Naive thymus-derived CD4-positive, alpha-beta T cell (primary cell): ENCODE results near the gene MED12L. TPM values are rescaled to one million over a fixed set of nuclear protein-coding genes. Genes with fewer than 3 reads are reported as not detected.

Experiments
- ATAC-seq: fragments of 150-1000 bp; cut with Tn5 transposase; 2 replicates; pipeline ENCODE4 v1.10.0; 2021; ENCODE audit warnings: mild to moderate bottlenecking, moderate library complexity
- CTCF ChIA-PET: fragments of 350-600 bp; sonication (Branson Sonifier 250); formaldehyde crosslinking; loops from one replicate; lab custom pipeline; 2021; ENCODE audit warnings: antibody characterized with exemption; lab: Charles Lee
- POLR2A ChIA-PET: fragments of 350-600 bp; sonication (Branson Sonifier 250); formaldehyde crosslinking; loops from one replicate; lab custom pipeline; 2021; ENCODE audit warnings: antibody characterized with exemption, inconsistent platforms; lab: Charles Lee
- DNase-seq, 9 donors: peaks; one replicate each; pipeline versions ENCODE4 v3.0.0 to v3.0.0-alpha.2; 2020 to 2022; ENCODE audit warnings: mixed read lengths in 1 of 9
- H3K27ac ChIP-seq: one replicate; pipeline ENCODE4 v1.7.0; 2013; ENCODE audit warnings: mild to moderate bottlenecking, low read depth, low read length, moderate library complexity
- H3K27me3 ChIP-seq, 2 donors: one replicate each; pipeline ENCODE4 v1.7.0; 2013; ENCODE audit warnings: low read length in 2 of 2, mild to moderate bottlenecking in 2 of 2, moderate library complexity in 2 of 2; ENCODE audit not compliant: control insufficient read depth in 2 of 2, insufficient read depth in 2 of 2
- H3K36me3 ChIP-seq, 3 experiments: 1 replicate in 2 of 3; 2 replicates in 1 of 3; pipeline ENCODE4 v1.7.0; 2013; ENCODE audit warnings: low read length in 3 of 3, mild to moderate bottlenecking in 3 of 3, moderate library complexity in 1 of 3; ENCODE audit not compliant: insufficient read depth in 3 of 3, control insufficient read depth in 2 of 3
- H3K4me1 ChIP-seq, 2 donors: one replicate each; pipeline ENCODE4 v1.7.0; 2013; ENCODE audit warnings: low read length in 2 of 2, mild to moderate bottlenecking in 2 of 2, moderate library complexity in 1 of 2; ENCODE audit not compliant: control insufficient read depth in 2 of 2, insufficient read depth in 2 of 2
- H3K4me3 ChIP-seq: 2 replicates; pipeline ENCODE4 v1.7.0; 2013; ENCODE audit warnings: mild to moderate bottlenecking, low read length
- H3K9me3 ChIP-seq, 3 experiments: 1 replicate in 2 of 3; 2 replicates in 1 of 3; pipeline ENCODE4 v1.7.0; 2013; ENCODE audit warnings: low read length in 3 of 3; ENCODE audit not compliant: control insufficient read depth in 2 of 3
- H3K27ac Mint-ChIP-seq, 9 donors: one replicate each; pipeline ENCODE4 v1.8.0; 2020 to 2022; ENCODE audit warnings: mixed read lengths in 9 of 9, mild to moderate bottlenecking in 8 of 9, moderate library complexity in 5 of 9, inconsistent platforms in 2 of 9
- H3K27me3 Mint-ChIP-seq, 5 donors: one replicate each; pipeline ENCODE4 v1.8.0; 2021 to 2022; ENCODE audit warnings: mixed read lengths in 5 of 5, mild to moderate bottlenecking in 1 of 5
- H3K36me3 Mint-ChIP-seq, 5 donors: one replicate each; pipeline ENCODE4 v1.8.0; 2020 to 2022; ENCODE audit warnings: mixed read lengths in 5 of 5, mild to moderate bottlenecking in 3 of 5, inconsistent platforms in 1 of 5
- H3K4me1 Mint-ChIP-seq, 7 donors: one replicate each; pipeline ENCODE4 v1.8.0; 2020 to 2022; ENCODE audit warnings: mixed read lengths in 7 of 7, mild to moderate bottlenecking in 3 of 7, inconsistent platforms in 1 of 7
- H3K4me3 Mint-ChIP-seq, 10 donors: one replicate each; pipeline ENCODE4 v1.8.0; 2020 to 2022; ENCODE audit warnings: mild to moderate bottlenecking in 10 of 10, mixed read lengths in 10 of 10, moderate library complexity in 6 of 10, inconsistent platforms in 2 of 10
- H3K9me3 Mint-ChIP-seq, 11 donors: one replicate each; pipeline ENCODE4 v1.8.0; 2020 to 2022; ENCODE audit warnings: mixed read lengths in 11 of 11, mild to moderate bottlenecking in 4 of 11, inconsistent platforms in 1 of 11, moderate library complexity in 1 of 11
- intact Hi-C, 2 donors: fragments of 100-400 bp; cut with micrococcal nuclease; formaldehyde crosslinking; loops; one replicate each; pipeline ENCODE4 v1.15.1; 2023
- polyA plus RNA-seq, 2 donors: library from polyadenylated mRNA; unstranded; fragments of 300-500 nt; fragmentation: Illumina TruSeq; gene quantifications; one replicate each; pipeline ENCODE4 v1.2.3, GENCODE V29; 2021
- total RNA-seq, 6 experiments: library from RNA in 5 of 6; stranded (reverse) in 5 of 6; gene quantifications; 1 replicate in 5 of 6; 2 replicates in 1 of 6; pipeline ENCODE4 v1.2.3 and lab custom pipeline; 2021 to 2026

Gene MED12L
- total and polyA plus RNA-seq, 7 experiments from 2014 or later: 0.32 to 4.9 (median 0.68) TPM; not detected in 2

DNA sequence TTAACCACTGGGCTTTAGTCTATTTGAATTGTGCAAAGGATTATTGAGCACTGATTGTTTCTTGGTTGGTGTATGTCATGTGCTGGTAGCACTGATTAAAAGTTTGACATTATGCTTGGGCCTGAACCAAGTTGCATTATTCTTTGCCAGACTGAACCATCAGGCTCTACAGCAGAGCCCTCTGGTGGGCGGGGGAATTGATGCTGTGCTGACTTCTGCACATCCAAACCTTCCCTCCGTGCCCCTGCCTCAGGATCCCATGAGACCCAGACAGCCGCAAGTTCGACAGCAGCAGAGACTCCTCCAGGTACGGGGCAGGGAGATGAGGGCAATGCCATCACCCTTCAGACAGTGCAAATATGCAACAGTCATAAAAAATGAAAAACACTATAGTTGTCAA, 327.5 kb downstream of the MED12L start:
- ChIA-PET CTCF (no interaction called here), POLR2A (no interaction called here)
- no peak overlapping the region for H3K27ac Mint-ChIP-seq
- no peak for ATAC-seq
- H3K27me3 ChIP-seq: no peaks in the 10 kb centered on the region
- no peaks in the 10 kb centered on the region for H3K9me3 ChIP-seq
- intact Hi-C loops: no loop called here
- no peaks in the 10 kb centered on the region for H3K36me3 Mint-ChIP-seq
- DNase-seq: no peak
- H3K9me3 Mint-ChIP-seq: peaks cover 0 to 3% (median 0%) of the 10 kb centered on the region in 11 donors
- no peaks in the 10 kb centered on the region for H3K36me3 ChIP-seq
- no peak overlapping the region for H3K4me3 Mint-ChIP-seq
- no peak overlapping the region for H3K4me3 ChIP-seq
- H3K27ac ChIP-seq: no peak overlapping the region
- peaks cover 0 to 10% (median 0%) of the 10 kb centered on the region in 5 donors for H3K27me3 Mint-ChIP-seq
- no peaks in the 10 kb centered on the region for H3K4me1 ChIP-seq
- H3K4me1 Mint-ChIP-seq: no peaks in the 10 kb centered on the region

GRCh38 chr3:151415289-151415688, 329.8 kb downstream of the MED12L start:
- Mint-ChIP-seq H3K9me3 (peaks cover 0 to 5% (median 0%) of the 10 kb centered on the region in 11 donors), H3K27me3 (peaks cover 0 to 10% (median 0%) of the 10 kb centered on the region in 5 donors), H3K4me3 (no peak overlapping the region), H3K27ac (no peak overlapping the region), H3K4me1 (no peaks in the 10 kb centered on the region), H3K36me3 (no peaks in the 10 kb centered on the region)
- intact Hi-C loops: no loop called here
- no peaks in the 10 kb centered on the region for H3K27me3 ChIP-seq
- H3K4me1 ChIP-seq: no peaks in the 10 kb centered on the region
- ATAC-seq: no peak
- no peak overlapping the region for H3K4me3 ChIP-seq
- H3K9me3 ChIP-seq: no peaks in the 10 kb centered on the region
- no peaks in the 10 kb centered on the region for H3K36me3 ChIP-seq
- no peak for DNase-seq
- POLR2A ChIA-PET: no interaction called here
- CTCF ChIA-PET: no interaction called here
- no peak overlapping the region for H3K27ac ChIP-seq

- no peaks in the 10 kb centered on the region for H3K36me3 Mint-ChIP-seq
- Histone ChIP-seq H3K9me3 (no peaks in the 10 kb centered on the region), H3K4me1 (no peaks in the 10 kb centered on the region), H3K27me3 (no peaks in the 10 kb centered on the region), H3K27ac (no peak overlapping the region), H3K36me3 (no peaks in the 10 kb centered on the region), H3K4me3 (no peak overlapping the region)
- peaks cover 0 to 2% (median 0%) of the 10 kb centered on the region in 11 donors for H3K9me3 Mint-ChIP-seq
- no peak overlapping the region for H3K4me3 Mint-ChIP-seq
- intact Hi-C loops: no loop called here
- H3K27ac Mint-ChIP-seq: no peak overlapping the region
- peaks cover 0 to 8% (median 0%) of the 10 kb centered on the region in 5 donors for H3K27me3 Mint-ChIP-seq
- POLR2A ChIA-PET: no interaction called here
- DNase-seq: no peak
- peaks cover 0 to 2% (median 0%) of the 10 kb centered on the region in 7 donors for H3K4me1 Mint-ChIP-seq
- no peak for ATAC-seq
- CTCF ChIA-PET: no interaction called here
These were observed 334.3 kb downstream of the MED12L start for GRCh38 chr3:151419806-151420205.

DNA sequence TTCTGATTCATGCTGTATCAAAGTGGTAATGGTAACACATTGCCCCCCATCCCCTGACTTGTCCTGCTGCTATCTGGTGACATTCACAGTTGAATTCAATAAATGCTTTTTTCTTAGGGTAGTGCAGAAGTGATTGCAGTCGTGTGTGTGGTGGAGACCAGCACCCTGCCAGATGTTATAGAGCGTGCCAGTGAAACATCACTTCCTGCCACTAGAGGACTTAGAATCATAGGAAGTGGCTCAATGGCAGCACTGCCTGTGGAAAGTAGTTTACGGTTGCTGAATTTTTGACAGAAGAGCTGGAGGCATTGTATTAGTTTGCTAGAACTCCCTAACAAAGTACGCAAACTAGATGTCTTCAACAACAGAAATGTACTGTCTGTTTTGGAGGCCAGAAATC, 336.5 kb downstream of the MED12L start:
- peak; percentile 45 for ATAC-seq
- no peaks in the 10 kb centered on the region for H3K36me3 ChIP-seq
- H3K27me3 ChIP-seq: no peaks in the 10 kb centered on the region
- ChIA-PET POLR2A (no interaction called here), CTCF (no interaction called here)
- intact Hi-C loops: no loop called here
- no peak overlapping the region for H3K27ac ChIP-seq
- H3K9me3 ChIP-seq: no peaks in the 10 kb centered on the region
- Mint-ChIP-seq H3K9me3 (peaks cover 0 to 2% (median 0%) of the 10 kb centered on the region in 11 donors), H3K27me3 (peaks cover 0 to 6% (median 0%) of the 10 kb centered on the region in 5 donors), H3K27ac (no peak overlapping the region), H3K4me3 (no peak overlapping the region), H3K36me3 (no peaks in the 10 kb centered on the region), H3K4me1 (peaks cover 0 to 2% (median 0%) of the 10 kb centered on the region in 7 donors)
- DNase-seq: no peak
- H3K4me3 ChIP-seq: no peak overlapping the region
- no peaks in the 10 kb centered on the region for H3K4me1 ChIP-seq

DNA sequence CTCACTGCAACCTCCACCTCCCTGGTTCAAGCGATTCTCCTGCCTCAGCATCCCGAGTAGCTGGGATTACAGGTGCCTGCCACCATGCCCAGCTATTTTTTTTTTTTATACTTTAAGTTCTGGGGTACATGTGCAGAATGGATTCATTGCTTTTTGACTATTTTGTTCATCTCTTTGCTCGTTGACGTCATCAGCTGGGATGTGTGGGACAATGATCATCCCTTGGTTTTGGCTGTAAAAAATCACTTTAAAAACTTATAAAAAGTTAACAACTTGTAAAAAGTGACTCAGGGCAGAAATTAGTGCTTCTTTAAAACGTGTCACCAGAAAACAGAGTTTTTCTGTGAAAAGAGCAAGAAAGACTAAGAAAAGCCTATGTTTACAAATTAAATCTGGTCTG, 337.6 kb downstream of the MED12L start:
- DNase-seq (no peak), ATAC-seq (no peak)
- Histone ChIP-seq H3K27ac (no peak overlapping the region), H3K9me3 (no peaks in the 10 kb centered on the region), H3K27me3 (no peaks in the 10 kb centered on the region), H3K36me3 (no peaks in the 10 kb centered on the region), H3K4me3 (no peak overlapping the region), H3K4me1 (no peaks in the 10 kb centered on the region)
- H3K9me3 Mint-ChIP-seq: peaks cover 0 to 2% (median 0%) of the 10 kb centered on the region in 11 donors
- no peak overlapping the region for H3K4me3 Mint-ChIP-seq
- ChIA-PET CTCF (no interaction called here), POLR2A (no interaction called here)
- no peaks in the 10 kb centered on the region for H3K36me3 Mint-ChIP-seq
- intact Hi-C loops: no loop called here
- no peak overlapping the region for H3K27ac Mint-ChIP-seq
- H3K27me3 Mint-ChIP-seq: peaks cover 0 to 9% (median 0%) of the 10 kb centered on the region in 5 donors
- H3K4me1 Mint-ChIP-seq: peaks cover 0 to 2% (median 0%) of the 10 kb centered on the region in 7 donors

GRCh38 chr3:151425627-151426340, 340.3 kb downstream of the MED12L start:
- H3K4me3 Mint-ChIP-seq: no peak overlapping the region
- Histone ChIP-seq H3K4me1 (no peaks in the 10 kb centered on the region), H3K27ac (no peak overlapping the region), H3K36me3 (no peaks in the 10 kb centered on the region), H3K27me3 (no peaks in the 10 kb centered on the region), H3K9me3 (no peaks in the 10 kb centered on the region), H3K4me3 (no peak overlapping the region)
- peaks cover 0 to 6% (median 0%) of the 10 kb centered on the region in 11 donors for H3K9me3 Mint-ChIP-seq
- ChIA-PET CTCF (no interaction called here), POLR2A (no interaction called here)
- peaks cover 0 to 2% (median 0%) of the 10 kb centered on the region in 7 donors for H3K4me1 Mint-ChIP-seq
- peaks cover 1 to 9% (median 4%) of the 10 kb centered on the region in 5 donors for H3K27me3 Mint-ChIP-seq
- ATAC-seq: no peak
- DNase-seq: no peak
- intact Hi-C loops: no loop called here
- H3K27ac Mint-ChIP-seq: no peak overlapping the region
- H3K36me3 Mint-ChIP-seq: peaks cover 0 to 2% (median 0%) of the 10 kb centered on the region in 5 donors

GRCh38 chr3:151426341-151426657, 340.8 kb downstream of the MED12L start:
- DNase-seq: no peak
- H3K27ac Mint-ChIP-seq: no peak overlapping the region
- peaks cover 0 to 2% (median 0%) of the 10 kb centered on the region in 7 donors for H3K4me1 Mint-ChIP-seq
- ChIA-PET POLR2A (no interaction called here), CTCF (no interaction called here)
- Histone ChIP-seq H3K4me1 (no peaks in the 10 kb centered on the region), H3K36me3 (no peaks in the 10 kb centered on the region), H3K27ac (no peak overlapping the region), H3K4me3 (no peak overlapping the region), H3K9me3 (no peaks in the 10 kb centered on the region), H3K27me3 (no peaks in the 10 kb centered on the region)
- peaks cover 0 to 4% (median 0%) of the 10 kb centered on the region in 5 donors for H3K36me3 Mint-ChIP-seq
- ATAC-seq: peak; percentile 27
- peaks cover 4 to 9% (median 4%) of the 10 kb centered on the region in 5 donors for H3K27me3 Mint-ChIP-seq
- H3K9me3 Mint-ChIP-seq: peaks cover 0 to 10% (median 0%) of the 10 kb centered on the region in 11 donors
- intact Hi-C loops: no loop called here
- H3K4me3 Mint-ChIP-seq: no peak overlapping the region
